Measurements from ENCODE around the gene CACNB4.
"Not testable (repeated sequence)": the region's sequence is repeated elsewhere in the genome, so short reads cannot be mapped to it uniquely, and the experiment has no call there.

The CACNB4 gene

DNA sequence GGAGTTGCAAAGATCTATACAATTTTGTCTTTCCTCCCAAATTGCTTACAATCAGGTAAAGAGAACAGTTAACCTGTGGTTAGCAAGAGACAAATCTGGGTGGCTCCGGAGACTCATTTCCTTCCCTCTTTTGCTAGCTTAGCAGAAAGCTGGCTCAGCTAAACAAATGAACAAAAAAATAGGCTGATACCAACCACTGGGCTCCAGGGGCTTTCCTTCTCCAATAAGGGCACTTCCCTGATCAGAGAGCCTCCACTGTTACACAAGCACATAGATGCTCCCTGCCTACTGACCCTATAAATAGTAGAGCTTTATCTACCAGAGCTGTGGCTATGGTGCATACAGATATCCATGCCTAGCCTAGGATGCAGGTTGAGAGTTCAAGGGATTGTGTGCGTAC lies 180.5 kb downstream of the CACNB4 start:
- TF ChIP-seq, protein P1, sequence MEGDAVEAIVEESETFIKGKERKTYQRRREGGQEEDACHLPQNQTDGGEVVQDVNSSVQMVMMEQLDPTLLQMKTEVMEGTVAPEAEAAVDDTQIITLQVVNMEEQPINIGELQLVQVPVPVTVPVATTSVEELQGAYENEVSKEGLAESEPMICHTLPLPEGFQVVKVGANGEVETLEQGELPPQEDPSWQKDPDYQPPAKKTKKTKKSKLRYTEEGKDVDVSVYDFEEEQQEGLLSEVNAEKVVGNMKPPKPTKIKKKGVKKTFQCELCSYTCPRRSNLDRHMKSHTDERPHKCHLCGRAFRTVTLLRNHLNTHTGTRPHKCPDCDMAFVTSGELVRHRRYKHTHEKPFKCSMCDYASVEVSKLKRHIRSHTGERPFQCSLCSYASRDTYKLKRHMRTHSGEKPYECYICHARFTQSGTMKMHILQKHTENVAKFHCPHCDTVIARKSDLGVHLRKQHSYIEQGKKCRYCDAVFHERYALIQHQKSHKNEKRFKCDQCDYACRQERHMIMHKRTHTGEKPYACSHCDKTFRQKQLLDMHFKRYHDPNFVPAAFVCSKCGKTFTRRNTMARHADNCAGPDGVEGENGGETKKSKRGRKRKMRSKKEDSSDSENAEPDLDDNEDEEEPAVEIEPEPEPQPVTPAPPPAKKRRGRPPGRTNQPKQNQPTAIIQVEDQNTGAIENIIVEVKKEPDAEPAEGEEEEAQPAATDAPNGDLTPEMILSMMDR (IDR thresholded peaks at IDR 0.05; ENCODE audit: control insufficient read depth, insufficient read depth, low read depth, low read length, missing control alignments), result no peak
- H3K4me3 ChIP-seq (ENCODE audit: control insufficient read depth, low read depth, low read length), result no peak overlapping the region
- no peak for DNase-seq (ENCODE audit: low read depth)

DNA sequence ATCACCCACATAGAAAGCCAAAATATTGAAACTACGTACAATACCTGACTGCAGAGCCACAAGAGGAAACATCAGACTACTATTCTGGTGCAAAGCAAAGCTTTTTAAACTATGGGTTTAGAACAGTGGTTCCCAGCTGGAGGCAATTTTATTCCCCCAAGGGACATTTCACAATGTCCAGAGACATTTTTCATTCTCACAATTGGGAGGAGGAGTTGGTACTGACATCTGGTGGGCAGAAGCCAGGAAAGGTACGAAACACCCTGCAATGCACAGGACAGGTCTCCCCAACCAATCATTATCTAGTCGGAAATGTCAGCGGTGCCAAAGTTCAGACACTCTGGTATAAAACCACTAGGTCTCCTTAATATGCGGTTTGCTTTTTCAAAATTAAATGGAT lies 182.2 kb downstream of the CACNB4 start:
- TF ChIP-seq, protein P1 (IDR thresholded peaks at IDR 0.05; ENCODE audit: control insufficient read depth, insufficient read depth, low read depth, low read length, missing control alignments), result no peak
- no peak overlapping the region for H3K4me3 ChIP-seq (ENCODE audit: control insufficient read depth, low read depth, low read length)
- DNase-seq (ENCODE audit: low read depth), result no peak

DNA sequence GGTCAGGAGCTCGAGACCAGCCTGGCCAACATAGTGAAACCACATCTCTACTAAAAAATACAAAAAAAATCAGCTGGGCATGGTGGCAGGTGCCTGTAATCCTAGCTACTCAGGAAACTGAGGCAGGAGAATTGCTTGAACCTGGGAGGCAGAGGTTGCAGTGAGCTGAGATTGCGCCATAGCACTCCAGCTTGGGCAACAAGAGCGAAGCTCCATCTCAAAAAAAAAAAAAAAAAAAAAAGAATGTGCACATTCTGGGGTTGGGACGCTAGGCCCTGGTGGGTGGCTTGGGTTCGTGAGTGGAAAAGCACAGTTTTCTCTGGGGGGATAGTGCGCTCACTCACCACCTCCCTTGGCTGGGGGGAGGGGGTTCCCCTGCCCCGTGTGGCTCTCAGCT lies 183.2 kb downstream of the CACNB4 start:
- H3K4me3 ChIP-seq (ENCODE audit: control insufficient read depth, low read depth, low read length); DNase-seq (ENCODE audit: low read depth): not testable (repeated sequence)

DNA sequence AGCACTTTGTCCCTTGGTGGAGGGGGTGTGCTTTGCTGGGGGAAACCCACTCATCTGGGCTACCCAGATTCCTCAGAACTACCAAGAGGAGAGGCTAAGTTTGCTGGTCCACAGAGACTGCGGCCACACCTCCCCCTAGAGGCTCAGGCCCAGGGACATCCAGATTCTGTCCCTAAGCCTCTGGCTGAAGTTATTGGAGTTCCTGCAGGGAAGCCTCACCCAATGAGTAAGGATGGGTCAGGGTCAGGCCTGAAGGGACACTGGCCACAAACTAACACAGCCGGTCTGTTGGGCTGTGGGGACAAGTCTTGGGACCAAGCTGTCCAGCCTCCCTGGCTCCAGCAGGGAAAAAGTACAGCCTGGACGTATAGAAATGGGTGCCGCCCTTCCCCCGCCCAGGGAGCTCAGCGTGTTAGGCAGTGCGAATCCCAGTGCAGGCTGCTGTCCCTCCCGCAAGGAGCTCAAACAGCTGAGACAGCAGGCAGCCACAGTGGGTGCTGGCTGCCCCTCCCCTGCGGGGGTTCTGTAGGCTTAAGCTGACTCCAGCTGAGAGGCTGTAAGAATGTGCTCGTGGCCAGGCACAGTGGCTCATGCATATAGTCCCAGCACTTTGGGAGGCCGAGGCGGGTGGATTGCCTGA lies 183.7 kb downstream of the CACNB4 start:
- no peak for DNase-seq (ENCODE audit: low read depth)
- TF ChIP-seq, protein P1 (IDR thresholded peaks at IDR 0.05; ENCODE audit: control insufficient read depth, insufficient read depth, low read depth, low read length, missing control alignments), result no peak

DNA sequence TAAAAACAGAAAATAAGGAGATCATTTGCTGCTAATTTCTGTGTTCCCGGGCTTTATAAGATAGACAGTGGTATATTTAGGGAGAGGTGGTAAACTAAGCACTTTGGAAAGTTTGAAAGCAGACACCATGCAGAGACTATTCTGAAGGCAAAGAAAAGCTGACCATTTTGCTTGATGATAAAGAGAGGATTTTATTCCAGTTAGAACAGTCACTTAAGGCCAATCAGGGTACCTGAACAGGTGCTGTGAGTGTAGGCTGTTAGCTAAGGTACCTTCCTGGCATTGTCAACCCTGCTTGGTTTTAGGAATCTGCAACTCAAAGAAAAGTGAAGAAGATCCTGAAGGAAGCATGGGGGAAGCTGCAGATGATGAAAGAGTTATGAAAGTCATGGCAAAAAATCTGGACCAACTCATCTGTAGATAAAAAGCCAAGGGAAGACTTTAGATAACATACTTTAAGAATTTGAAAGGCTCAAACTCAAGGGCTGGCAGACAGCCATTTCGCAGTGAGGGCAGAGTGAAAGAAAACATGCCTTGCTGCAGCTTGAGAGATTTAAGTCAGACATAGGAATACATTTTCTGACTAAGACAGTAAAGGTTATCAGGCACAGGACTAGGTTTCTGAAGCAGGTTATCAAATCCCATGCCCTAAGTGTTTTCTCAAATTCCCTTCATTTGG lies 190.5 kb downstream of the CACNB4 start:
- H3K4me3 ChIP-seq (ENCODE audit: control insufficient read depth, low read depth, low read length), result no peak overlapping the region
- no peak for DNase-seq (ENCODE audit: low read depth)
- TF ChIP-seq, protein P1 (IDR thresholded peaks at IDR 0.05; ENCODE audit: control insufficient read depth, insufficient read depth, low read depth, low read length, missing control alignments), result no peak

More for the DNA sequence above, 183.7 kb downstream of the CACNB4 start:
- H3K4me3 ChIP-seq (ENCODE audit: control insufficient read depth, low read depth, low read length), result no peak overlapping the region

DNA sequence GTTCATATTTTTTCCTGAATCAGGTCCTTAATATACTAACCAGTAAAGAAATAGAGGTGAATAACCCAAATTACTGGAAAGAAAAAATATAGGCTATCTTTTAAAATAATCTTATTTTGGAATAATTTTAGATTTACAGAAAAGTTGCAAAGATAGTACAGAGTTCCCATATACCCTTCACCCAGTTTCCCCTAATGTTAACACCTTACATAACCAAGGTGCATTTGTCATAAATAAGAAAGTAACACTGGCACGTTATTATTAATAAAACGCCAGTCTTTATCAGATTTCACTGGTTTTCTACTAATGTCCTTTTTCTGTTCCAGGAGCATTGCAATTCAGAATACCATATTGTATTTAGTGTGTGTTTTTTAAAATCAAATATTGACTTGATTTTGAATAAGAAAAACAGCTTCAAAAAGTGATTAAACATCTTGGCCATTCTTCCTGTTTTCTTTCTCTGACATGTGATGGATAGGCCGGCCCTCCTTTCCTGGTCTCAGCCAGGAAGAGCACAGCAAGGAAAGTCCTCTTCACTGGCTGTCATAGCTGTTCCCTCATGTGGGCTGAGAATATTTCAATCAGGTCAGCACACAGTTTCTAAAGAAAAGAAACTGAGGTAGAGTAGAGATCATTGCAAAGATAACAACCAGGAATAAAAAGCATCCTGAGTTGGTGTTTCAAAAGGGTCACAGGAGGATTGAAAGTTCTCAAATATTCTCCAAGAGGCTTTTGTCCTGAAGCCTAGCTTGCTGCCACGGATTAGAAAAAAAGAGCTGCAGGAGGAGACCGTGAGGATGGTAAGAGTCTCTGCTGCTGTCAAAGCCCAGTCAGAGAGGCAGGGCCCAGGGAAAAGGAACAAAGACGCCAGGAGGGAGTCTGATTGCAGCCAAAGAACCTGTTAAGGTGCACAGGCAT lies 191.3 kb downstream of the CACNB4 start:
- no peak overlapping the region for H3K4me3 ChIP-seq (ENCODE audit: control insufficient read depth, low read depth, low read length)
- TF ChIP-seq, protein P1 (IDR thresholded peaks at IDR 0.05; ENCODE audit: control insufficient read depth, insufficient read depth, low read depth, low read length, missing control alignments), result no peak
- no peak for DNase-seq (ENCODE audit: low read depth)

DNA sequence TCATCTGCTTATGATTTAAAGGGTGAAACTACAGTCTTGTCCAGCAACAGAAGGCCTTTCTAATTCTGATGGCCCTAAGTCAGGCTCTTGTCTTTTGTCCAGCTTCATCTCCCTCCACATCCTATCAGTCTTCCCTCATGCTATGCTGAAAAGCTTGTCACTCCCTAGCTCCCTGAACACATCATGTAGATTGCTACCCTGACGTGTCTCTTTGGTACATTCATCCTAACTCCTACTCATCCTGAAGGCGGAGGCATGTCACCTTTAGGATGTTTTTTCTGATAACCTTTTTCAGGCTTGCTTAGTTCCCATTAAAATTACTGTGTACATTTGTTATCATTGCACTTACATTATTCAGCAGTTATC lies 192.2 kb downstream of the CACNB4 start:
- TF ChIP-seq, protein P1 (IDR thresholded peaks at IDR 0.05; ENCODE audit: control insufficient read depth, insufficient read depth, low read depth, low read length, missing control alignments), result no peak

More for the DNA sequence above, 192.2 kb downstream of the CACNB4 start:
- DNase-seq (ENCODE audit: low read depth), result no peak
- no peak overlapping the region for H3K4me3 ChIP-seq (ENCODE audit: control insufficient read depth, low read depth, low read length)
